Measurements from ENCODE around the gene FHIP1A.

The FHIP1A gene

DNA sequence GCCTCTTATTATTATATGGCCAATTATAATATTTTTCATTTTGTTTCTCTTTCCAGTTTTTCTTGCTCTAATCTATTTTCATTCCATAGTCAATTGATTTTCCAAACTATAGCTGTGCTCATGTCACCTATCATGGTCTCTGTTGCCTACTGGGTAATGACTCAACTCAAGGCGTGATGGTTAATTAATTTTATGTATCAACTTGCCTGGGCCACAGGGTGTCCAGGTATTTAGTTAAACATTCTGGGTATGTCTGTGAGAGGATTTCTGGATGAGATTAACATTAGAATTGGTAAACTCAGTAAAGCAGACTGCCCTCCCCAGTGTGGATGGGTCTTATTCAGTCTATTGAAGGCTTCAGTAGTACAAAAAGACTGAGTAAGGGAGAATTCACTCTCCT is 9.9 kb downstream of the FHIP1A start:
- TF ChIP-seq ZFX (IDR thresholded peaks at IDR 0.05): no peak
- TF ChIP-seq, protein P1, sequence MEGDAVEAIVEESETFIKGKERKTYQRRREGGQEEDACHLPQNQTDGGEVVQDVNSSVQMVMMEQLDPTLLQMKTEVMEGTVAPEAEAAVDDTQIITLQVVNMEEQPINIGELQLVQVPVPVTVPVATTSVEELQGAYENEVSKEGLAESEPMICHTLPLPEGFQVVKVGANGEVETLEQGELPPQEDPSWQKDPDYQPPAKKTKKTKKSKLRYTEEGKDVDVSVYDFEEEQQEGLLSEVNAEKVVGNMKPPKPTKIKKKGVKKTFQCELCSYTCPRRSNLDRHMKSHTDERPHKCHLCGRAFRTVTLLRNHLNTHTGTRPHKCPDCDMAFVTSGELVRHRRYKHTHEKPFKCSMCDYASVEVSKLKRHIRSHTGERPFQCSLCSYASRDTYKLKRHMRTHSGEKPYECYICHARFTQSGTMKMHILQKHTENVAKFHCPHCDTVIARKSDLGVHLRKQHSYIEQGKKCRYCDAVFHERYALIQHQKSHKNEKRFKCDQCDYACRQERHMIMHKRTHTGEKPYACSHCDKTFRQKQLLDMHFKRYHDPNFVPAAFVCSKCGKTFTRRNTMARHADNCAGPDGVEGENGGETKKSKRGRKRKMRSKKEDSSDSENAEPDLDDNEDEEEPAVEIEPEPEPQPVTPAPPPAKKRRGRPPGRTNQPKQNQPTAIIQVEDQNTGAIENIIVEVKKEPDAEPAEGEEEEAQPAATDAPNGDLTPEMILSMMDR (conservative IDR thresholded peaks at IDR 0.05): no peak
- H3K27ac ChIP-seq: no peak overlapping the region

DNA sequence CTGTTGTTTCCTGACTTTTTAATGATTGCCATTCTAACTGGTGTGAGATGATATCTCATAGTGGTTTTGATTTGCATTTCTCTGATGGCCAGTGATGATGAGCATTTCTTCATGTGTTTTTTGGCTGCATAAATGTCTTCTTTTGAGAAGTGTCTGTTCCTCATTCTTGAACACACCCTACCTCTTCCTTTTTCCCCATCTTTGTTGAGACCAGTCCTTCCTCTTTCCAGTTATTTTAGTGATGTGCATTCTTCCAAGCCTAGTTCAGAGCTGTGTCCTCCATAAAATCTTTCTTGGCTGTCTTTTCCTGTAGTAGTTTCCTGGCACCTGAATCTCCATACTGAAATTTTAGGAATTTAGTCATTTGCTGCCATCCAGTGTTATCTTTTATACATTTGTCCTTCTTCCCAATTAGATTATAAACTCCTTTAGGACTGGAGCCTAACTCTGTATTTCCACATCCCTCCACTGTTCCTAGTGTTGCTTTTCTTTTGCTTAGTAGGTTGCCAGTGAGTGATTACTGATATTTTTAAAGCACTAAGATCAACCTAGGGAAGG is 11.4 kb downstream of the FHIP1A start:
- TF ChIP-seq, protein P1 (conservative IDR thresholded peaks at IDR 0.05): no peak
- TF ChIP-seq ZFX (IDR thresholded peaks at IDR 0.05): no peak
- no peak overlapping the region for H3K27ac ChIP-seq

DNA sequence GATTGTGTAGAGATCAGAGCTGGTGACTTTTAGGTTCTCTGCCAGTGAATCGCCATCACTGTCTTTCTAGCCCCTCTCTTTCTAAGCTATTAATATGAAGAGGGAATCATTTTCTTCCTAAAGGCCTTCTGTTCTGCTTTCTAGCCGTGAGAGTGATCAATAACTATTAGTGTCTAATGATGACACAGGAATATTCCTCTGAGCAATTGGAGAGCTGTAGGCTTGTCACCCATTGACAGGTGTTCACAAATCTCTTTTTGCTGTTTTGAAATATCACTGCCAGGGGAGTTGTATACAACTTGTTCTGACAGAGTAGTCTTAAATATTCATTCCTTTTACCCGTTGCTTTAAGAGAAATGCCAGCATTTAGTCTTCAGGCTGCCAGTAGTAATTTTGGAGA is 13.9 kb downstream of the FHIP1A start:
- TF ChIP-seq, protein P1 (conservative IDR thresholded peaks at IDR 0.05): no peak
- no peak for TF ChIP-seq ZFX (IDR thresholded peaks at IDR 0.05)
- H3K27ac ChIP-seq: no peak overlapping the region

DNA sequence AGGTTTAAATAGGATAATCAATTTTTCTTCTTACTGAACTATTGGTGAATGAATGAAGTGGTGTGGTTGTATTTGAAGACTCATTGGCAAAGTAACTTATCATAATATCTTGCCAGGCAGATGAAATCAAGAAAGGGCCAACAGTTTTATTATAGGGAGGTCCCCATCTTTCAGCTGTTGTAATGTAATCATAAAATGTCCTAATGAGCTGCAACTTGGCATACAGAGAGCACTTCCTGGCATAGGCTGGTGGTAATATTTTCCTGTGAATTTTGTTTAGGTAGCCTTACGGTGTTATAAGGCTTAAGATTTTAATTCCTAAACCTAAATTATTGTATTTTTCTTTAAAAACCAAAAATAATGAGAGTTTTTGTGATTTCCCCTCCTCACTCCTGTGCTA is 17.5 kb downstream of the FHIP1A start:
- no peak overlapping the region for H3K27ac ChIP-seq
- TF ChIP-seq, protein P1 (conservative IDR thresholded peaks at IDR 0.05): no peak
- TF ChIP-seq ZFX (IDR thresholded peaks at IDR 0.05): no peak

DNA sequence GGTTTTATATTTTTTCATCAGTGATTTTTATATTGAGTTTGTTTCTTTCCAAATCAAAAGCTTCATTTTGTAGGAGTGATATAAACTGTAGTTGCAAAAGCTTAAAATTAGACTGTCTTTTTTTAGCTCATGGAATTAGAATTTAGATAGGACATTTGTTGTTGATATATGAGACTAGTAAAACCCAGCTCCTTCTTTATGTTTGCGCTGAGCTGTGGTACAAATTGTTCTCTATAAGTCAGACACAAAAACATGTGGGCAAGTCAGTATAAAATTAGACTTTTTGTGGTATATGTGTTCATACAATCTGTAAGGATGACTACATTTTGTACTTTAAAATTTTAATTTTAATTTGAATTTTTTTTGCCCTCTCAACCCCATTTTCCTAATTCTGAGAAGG is 18.3 kb downstream of the FHIP1A start:
- no peak overlapping the region for H3K27ac ChIP-seq

DNA sequence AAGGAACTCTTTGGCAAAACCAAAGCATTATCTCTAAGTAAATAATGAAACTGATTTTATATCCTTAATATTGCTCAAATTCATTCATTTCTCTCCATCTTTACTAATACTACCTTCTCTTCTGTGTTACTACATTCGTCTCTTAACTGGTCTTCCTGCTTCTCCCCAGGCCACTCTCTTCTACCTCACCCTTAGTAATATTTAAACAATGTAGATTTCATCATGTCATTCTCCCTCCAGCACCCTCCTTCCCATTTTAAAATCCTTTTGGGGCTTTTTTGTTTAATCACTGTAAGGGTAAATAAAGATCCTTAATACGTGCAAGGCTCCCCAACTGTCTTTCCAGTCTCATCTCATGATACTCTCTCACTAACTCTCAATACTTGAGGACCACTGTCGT is 19.4 kb downstream of the FHIP1A start:
- TF ChIP-seq ZFX (IDR thresholded peaks at IDR 0.05): no peak
- TF ChIP-seq, protein P1 (conservative IDR thresholded peaks at IDR 0.05): no peak
- H3K27ac ChIP-seq: no peak overlapping the region

More for the DNA sequence above, 18.3 kb downstream of the FHIP1A start:
- no peak for TF ChIP-seq ZFX (IDR thresholded peaks at IDR 0.05)
- TF ChIP-seq, protein P1 (conservative IDR thresholded peaks at IDR 0.05): no peak

DNA sequence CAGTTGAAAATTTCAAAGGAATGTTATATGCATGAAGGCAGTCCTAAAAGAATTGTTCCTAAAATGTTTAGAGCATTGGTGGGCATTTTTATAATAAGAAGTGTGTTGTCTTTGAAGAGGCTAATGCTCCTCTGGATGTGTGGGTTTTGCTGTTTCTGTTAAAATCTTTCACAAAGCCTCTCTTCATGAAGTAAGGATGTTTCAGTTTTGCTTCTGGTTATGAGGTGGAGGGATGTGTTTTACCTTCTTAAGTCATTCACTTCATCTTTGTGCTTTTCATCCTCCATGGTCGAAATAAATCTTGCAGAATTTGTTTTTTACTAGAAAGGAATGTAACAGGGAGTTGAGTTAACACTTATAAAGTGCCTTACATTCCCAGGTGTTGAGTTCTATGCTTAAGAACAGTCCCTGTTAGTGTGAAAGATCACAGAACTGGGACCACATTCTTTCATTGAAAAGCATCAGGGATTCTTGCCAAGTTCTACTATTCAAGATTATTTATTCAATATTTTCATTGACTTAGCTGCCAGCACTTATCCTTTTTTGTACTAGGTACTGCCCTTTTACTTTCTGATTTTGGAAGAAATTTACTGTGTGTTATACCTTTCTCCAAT is 21.1 kb downstream of the FHIP1A start:
- H3K27ac ChIP-seq: no peak overlapping the region
- TF ChIP-seq ZFX (IDR thresholded peaks at IDR 0.05): no peak
- TF ChIP-seq, protein P1 (conservative IDR thresholded peaks at IDR 0.05): no peak
